Right lung (tissue), 5 donors: ENCODE data around the gene CACNA1D. TPM values are rescaled to one million over a fixed set of nuclear protein-coding genes. Genes with fewer than 3 reads are reported as not detected.

ENCODE experiments used
- DNase-seq, 2 donors: peaks; one replicate each; pipeline ENCODE4 v3.0.0-alpha.2; 2013
- polyA plus RNA-seq, 5 donors: library from polyadenylated mRNA; unstranded; fragments of 120-200 nt; gene quantifications; one replicate each; pipeline versions ENCODE4 v1.2.1 to v1.2.3, GENCODE V29; 2013; ENCODE audit warnings: inconsistent platforms in 1 of 5, low replicate concordance in 1 of 5; ENCODE audit not compliant: insufficient read length in 5 of 5, insufficient read depth in 1 of 5

Gene CACNA1D
- polyA plus RNA-seq, 5 donors = 41.9 to 56.4 (median 53.0) TPM

DNA sequence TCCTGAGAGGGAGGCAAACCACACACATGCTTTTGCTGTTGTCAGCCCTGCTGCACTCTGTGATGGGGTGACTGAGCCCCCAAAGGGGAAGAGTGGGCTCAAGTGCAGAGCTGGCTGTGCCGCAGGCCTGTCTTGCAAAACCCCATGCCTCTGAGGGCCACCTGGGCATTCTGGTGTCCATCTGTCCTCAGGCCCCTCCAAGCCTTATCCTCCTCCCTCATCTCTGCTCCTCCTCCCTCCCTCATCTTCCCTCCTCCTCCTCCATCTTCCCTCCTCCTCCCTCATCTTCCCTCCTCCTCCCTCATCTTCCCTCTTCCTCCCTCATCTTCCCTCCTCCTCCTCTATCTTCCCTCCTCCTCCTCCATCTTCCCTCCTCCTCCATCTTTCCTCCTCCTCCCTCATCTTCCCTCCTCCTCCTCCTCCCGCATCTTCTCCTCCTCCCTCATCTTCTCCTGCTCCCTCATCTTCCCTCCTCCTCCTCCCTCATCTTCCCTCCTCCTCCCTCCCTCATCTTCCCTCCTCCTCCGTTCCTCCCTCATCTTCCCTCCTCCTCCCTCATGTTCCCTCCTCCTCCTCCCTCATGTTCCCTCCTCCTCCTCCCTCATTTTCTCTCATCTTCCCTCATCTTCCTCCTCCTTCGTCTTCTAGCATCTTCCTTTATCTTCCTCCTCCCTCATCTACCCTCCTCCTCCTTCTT, 311.2 kb downstream of the CACNA1D start:
- no peak for DNase-seq

GRCh38 chr3:53806182-53807116, 312.0 kb downstream of the CACNA1D start:
- no peak for DNase-seq

DNA sequence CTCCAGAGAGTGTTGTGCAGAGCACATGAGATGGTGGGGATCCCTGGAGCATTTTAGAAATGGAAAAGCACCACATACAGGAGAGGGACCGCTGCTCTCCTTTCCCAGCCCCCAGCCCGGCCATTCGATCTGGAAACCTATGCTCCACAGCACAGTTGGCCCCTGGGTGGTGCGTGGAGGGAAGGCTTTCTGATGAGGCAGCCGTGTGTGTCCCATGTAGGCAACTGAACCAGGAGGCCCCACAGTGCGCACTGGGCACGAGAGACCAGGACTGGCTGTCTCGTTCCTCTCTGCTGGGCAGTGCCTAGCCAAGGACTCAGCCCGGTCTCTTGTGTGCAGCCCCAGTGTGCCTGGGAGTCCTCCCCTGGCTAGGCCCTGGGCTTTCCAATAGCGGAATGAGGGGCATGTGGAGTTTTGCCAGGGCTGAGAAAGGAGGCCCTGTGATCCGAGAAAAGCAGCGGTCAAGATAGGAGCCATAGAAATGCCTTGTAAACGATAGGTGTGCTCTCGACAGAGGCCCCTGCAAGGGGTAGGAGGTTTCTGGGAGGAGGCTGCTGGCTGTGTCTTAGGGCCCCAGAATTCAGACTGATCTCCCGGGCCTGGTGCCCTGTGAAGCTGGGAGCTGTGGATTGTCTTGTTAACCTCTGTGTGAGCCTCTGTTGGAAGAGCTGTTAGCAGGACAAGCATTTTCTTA, 312.9 kb downstream of the CACNA1D start:
- no peak for DNase-seq

DNA sequence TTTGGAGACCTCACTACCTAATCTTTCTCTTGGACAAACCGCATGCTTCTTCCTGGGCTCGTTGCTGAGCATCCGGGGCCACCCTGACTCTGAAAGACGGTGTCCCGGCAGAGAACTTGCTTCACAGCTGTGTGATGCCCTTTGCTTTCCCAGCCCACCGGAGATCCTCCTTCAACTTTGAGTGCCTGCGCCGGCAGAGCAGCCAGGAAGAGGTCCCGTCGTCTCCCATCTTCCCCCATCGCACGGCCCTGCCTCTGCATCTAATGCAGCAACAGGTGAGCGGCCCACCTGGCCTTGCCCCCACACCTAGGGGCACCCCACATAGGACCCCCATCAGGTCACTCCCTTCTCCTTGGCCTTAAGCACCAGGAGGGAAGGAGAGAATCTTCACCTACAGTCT, 314.1 kb downstream of the CACNA1D start:
- no peak for DNase-seq

DNA sequence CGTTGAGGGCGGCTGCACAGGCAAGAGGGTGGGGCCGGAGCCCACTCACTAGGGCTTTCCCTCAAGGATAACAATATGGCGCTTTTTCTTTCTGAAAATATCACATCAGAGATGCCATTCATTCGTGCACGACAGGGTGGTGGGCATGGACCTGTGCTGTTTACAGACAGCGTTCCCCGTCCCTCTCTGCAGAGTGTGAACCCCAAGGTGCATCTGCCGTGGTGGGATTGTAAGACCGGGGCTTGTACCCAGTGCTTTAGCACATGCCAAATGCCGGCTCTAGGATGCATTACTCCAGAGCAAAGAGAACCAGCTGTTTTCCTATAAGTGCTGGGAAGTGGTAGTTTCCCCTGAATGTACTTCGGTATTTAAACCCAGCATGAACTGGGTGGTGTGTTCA, 314.9 kb downstream of the CACNA1D start:
- no peak for DNase-seq

DNA sequence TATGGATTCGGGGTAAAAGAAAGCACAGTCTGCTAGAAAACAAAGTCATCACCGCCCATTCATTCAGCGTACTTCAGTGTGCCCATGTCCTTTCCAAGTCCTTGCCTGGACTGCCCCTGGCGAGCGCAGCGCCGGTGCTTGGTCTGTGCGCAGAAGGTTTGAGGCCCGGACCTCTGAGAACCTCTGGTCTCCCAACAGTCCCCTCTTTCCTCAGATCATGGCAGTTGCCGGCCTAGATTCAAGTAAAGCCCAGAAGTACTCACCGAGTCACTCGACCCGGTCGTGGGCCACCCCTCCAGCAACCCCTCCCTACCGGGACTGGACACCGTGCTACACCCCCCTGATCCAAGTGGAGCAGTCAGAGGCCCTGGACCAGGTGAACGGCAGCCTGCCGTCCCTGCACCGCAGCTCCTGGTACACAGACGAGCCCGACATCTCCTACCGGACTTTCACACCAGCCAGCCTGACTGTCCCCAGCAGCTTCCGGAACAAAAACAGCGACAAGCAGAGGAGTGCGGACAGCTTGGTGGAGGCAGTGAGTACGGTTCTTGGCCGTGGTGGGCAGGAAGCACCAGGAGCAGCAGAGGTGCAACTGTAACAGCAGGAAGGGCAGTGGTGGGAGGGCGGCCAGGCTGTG, 315.5 kb downstream of the CACNA1D start:
- DNase-seq = no peak

DNA sequence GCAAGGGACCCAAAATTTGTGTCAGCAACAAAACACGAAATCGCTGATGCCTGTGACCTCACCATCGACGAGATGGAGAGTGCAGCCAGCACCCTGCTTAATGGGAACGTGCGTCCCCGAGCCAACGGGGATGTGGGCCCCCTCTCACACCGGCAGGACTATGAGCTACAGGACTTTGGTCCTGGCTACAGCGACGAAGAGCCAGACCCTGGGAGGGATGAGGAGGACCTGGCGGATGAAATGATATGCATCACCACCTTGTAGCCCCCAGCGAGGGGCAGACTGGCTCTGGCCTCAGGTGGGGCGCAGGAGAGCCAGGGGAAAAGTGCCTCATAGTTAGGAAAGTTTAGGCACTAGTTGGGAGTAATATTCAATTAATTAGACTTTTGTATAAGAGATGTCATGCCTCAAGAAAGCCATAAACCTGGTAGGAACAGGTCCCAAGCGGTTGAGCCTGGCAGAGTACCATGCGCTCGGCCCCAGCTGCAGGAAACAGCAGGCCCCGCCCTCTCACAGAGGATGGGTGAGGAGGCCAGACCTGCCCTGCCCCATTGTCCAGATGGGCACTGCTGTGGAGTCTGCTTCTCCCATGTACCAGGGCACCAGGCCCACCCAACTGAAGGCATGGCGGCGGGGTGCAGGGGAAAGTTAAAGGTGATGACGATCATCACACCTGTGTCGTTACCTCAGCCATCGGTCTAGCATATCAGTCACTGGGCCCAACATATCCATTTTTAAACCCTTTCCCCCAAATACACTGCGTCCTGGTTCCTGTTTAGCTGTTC, 316.9 kb downstream of the CACNA1D start:
- no peak for DNase-seq

- no peak for DNase-seq
Observed at GRCh38 chr3:53812434-53812833, 318.0 kb downstream of the CACNA1D start.

GRCh38 chr3:53813229-53813628, 318.8 kb downstream of the CACNA1D start:
- DNase-seq = no peak

DNA sequence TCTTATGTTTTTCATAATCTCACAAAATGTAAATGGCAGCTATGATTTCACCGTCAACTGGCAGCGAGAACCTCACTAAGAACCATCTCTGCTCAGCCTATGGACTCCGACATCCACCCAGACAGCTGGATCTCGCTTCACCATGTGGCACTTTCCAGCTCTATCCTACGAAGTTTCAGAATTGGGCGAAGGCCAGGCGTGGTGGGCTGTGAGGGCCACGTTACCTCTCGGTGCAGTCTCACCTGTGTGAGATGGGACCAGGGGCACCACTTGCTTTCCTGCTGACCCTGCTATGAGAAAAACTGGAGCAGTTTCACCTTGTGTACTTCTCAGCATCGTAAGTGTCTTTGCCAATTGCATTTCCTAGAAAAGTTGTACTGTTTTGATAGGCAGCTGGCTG, 319.5 kb downstream of the CACNA1D start:
- DNase-seq = no peak

- no peak for DNase-seq
Observed at GRCh38 chr3:53815067-53815466, 320.7 kb downstream of the CACNA1D start.

- DNase-seq = no peak
Observed at GRCh38 chr3:53815651-53816050, 321.2 kb downstream of the CACNA1D start.

- no peak for DNase-seq
Observed at GRCh38 chr3:53816425-53816824, 322.0 kb downstream of the CACNA1D start.

- no peak for DNase-seq
Observed at GRCh38 chr3:53817211-53817610, 322.8 kb downstream of the CACNA1D start.

DNA sequence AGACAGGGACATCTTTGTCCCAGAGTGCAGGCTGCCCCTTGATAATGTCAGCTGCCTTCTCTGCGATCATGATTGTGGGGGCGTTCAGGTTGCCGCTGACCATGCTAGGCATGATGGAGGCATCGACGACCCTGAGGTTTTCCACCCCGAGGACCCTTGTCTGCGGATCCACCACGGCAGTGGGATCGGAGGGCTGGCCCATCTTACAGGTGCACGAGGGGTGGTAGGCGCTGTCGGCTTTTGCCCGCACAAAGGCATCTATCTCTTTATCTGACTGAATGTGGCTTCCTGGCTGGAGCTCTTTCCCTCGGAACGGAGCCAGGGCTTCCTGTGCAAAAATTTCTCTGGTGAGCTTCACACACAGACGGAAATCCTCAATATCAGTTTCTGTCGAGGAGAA, 323.4 kb downstream of the CACNA1D start:
- no peak for DNase-seq

GRCh38 chr3:53818221-53819162, 324.1 kb downstream of the CACNA1D start:
- no peak for DNase-seq

GRCh38 chr3:53819163-53819868, 324.9 kb downstream of the CACNA1D start:
- DNase-seq = no peak

DNA sequence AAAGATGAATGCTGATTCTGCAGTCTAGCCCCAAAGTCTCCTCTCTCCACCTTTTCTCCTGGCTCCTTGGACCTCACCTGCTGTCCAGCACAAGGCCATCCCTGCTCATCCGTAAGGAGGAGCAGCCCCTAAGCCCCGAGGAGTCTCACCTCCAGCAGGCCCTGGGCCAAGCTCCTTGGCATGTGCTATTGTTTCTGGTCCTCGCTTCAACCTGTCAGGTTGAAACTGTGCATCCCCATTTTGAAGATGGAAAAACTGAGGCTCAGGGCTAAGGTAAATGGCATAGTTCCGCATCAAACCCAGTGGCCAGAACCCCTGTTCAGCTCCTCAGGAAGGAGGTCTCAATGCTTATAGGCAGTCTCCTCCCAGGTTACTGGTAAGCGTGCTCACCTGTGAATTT, 325.7 kb downstream of the CACNA1D start:
- no peak for DNase-seq
